ENCODE data around the gene EPAS1. TPM values are rescaled to one million over a fixed set of nuclear protein-coding genes. Genes with fewer than 3 reads are reported as not detected.
A peak's percentile ranks its signal among the peaks of the same experiment; 100 is the strongest.

The EPAS1 gene
- total and polyA plus RNA-seq, 2 experiments from 2014 or later = 47.5 to 73.8 TPM

GRCh38 chr2:46305187-46305586, 8.0 kb downstream of the EPAS1 start:
- no peak overlapping the region for H3K27ac ChIP-seq
- H3K9ac ChIP-seq = no peak overlapping the region
- peaks cover 98% of the 10 kb centered on the region for H3K79me2 ChIP-seq (ENCODE audit: insufficient read depth)
- 98 to 100% methylated on average over 3 of the region's 3 CpGs for WGBS, 2 experiments (ENCODE audit: low coverage in 1 of 2, low lambda C conversion rate in 2 of 2, missing lambda C conversion rate in 2 of 2)
- no peaks in the 10 kb centered on the region for H3K36me3 ChIP-seq (ENCODE audit: low read depth)
- TF ChIP-seq EZH2 (IDR thresholded peaks at IDR 0.05; ENCODE audit: insufficient read depth, poor library complexity, severe bottlenecking) = no peak
- TF ChIP-seq EZH2phosphoT487 (IDR thresholded peaks at IDR 0.05; ENCODE audit: insufficient read depth, low read depth) = no peak
- H3K4me1 ChIP-seq (ENCODE audit: insufficient read depth) = peaks cover 33% of the 10 kb centered on the region
- in situ Hi-C loops (cut with MboI) = no loop called here
- no peak overlapping the region for H3K4me2 ChIP-seq (ENCODE audit: unreplicated experiment)
- no peaks in the 10 kb centered on the region for H3K9me3 ChIP-seq (ENCODE audit: low read depth)
- H3K4me3 ChIP-seq = no peak overlapping the region
- no peak overlapping the region for H2AFZ ChIP-seq
- DNase-seq = no peak
- H3F3A ChIP-seq (ENCODE audit: insufficient read depth) = peaks cover 13% of the 10 kb centered on the region
- no peaks in the 10 kb centered on the region for H4K20me1 ChIP-seq (ENCODE audit: insufficient read depth)
- H3K9me2 ChIP-seq (ENCODE audit: insufficient read depth) = no peaks in the 10 kb centered on the region
- H3K27me3 ChIP-seq (replicated peaks; ENCODE audit: insufficient read depth) = no peaks in the 10 kb centered on the region

GRCh38 chr2:46305767-46306166, 8.6 kb downstream of the EPAS1 start:
- in situ Hi-C loops (cut with MboI) = no loop called here

GRCh38 chr2:46306330-46306751, 9.1 kb downstream of the EPAS1 start:
- peak; percentile 57 for DNase-seq
- peak overlapping the region; percentile 5; the same call in 1 of the 2 replicates for H3K9ac ChIP-seq
- peaks cover 96% of the 10 kb centered on the region for H3K79me2 ChIP-seq (ENCODE audit: insufficient read depth)
- H3K36me3 ChIP-seq (ENCODE audit: low read depth) = no peaks in the 10 kb centered on the region
- no peaks in the 10 kb centered on the region for H4K20me1 ChIP-seq (ENCODE audit: insufficient read depth)
- H3K4me1 ChIP-seq (ENCODE audit: insufficient read depth) = peaks cover 39% of the 10 kb centered on the region
- no peaks in the 10 kb centered on the region for H3K9me2 ChIP-seq (ENCODE audit: insufficient read depth)
- H2AFZ ChIP-seq = no peak overlapping the region
- H3F3A ChIP-seq (ENCODE audit: insufficient read depth) = peaks cover 18% of the 10 kb centered on the region
- H3K4me3 ChIP-seq = no peak overlapping the region
- 29 to 43% methylated on average over 2 of the region's 2 CpGs for WGBS, 2 experiments (ENCODE audit: low coverage in 1 of 2, low lambda C conversion rate in 2 of 2, missing lambda C conversion rate in 2 of 2)
- TF ChIP-seq EZH2 (IDR thresholded peaks at IDR 0.05; ENCODE audit: insufficient read depth, poor library complexity, severe bottlenecking) (no peak), EZH2phosphoT487 (IDR thresholded peaks at IDR 0.05; ENCODE audit: insufficient read depth, low read depth) (no peak)
- H3K27ac ChIP-seq = peak overlapping the region; percentile 34
- H3K9me3 ChIP-seq (ENCODE audit: low read depth) = no peaks in the 10 kb centered on the region
- in situ Hi-C loops (cut with MboI) = no loop called here
- H3K27me3 ChIP-seq (replicated peaks; ENCODE audit: insufficient read depth) = no peaks in the 10 kb centered on the region
- H3K4me2 ChIP-seq (ENCODE audit: unreplicated experiment) = peak overlapping the region; percentile 0

More at GRCh38 chr2:46305767-46306166, 8.6 kb downstream of the EPAS1 start:
- Histone ChIP-seq H3K4me3 (no peak overlapping the region), H3K27me3 (replicated peaks; ENCODE audit: insufficient read depth) (no peaks in the 10 kb centered on the region), H4K20me1 (ENCODE audit: insufficient read depth) (no peaks in the 10 kb centered on the region), H2AFZ (no peak overlapping the region), H3K4me2 (ENCODE audit: unreplicated experiment) (no peak overlapping the region), H3K9me3 (ENCODE audit: low read depth) (no peaks in the 10 kb centered on the region), H3F3A (ENCODE audit: insufficient read depth) (peaks cover 18% of the 10 kb centered on the region), H3K4me1 (ENCODE audit: insufficient read depth) (peaks cover 33% of the 10 kb centered on the region), H3K27ac (peak overlapping the region; percentile 34), H3K79me2 (ENCODE audit: insufficient read depth) (peaks cover 98% of the 10 kb centered on the region), H3K36me3 (ENCODE audit: low read depth) (no peaks in the 10 kb centered on the region), H3K9me2 (ENCODE audit: insufficient read depth) (no peaks in the 10 kb centered on the region), H3K9ac (no peak overlapping the region)
- DNase-seq = no peak
- no peak for TF ChIP-seq EZH2 (IDR thresholded peaks at IDR 0.05; ENCODE audit: insufficient read depth, poor library complexity, severe bottlenecking)
- TF ChIP-seq EZH2phosphoT487 (IDR thresholded peaks at IDR 0.05; ENCODE audit: insufficient read depth, low read depth) = no peak
- 94 to 96% methylated on average over 4 of the region's 4 CpGs for WGBS, 2 experiments (ENCODE audit: low coverage in 1 of 2, low lambda C conversion rate in 2 of 2, missing lambda C conversion rate in 2 of 2)

- H3K9me3 ChIP-seq (ENCODE audit: low read depth) = no peaks in the 10 kb centered on the region
- no peak for TF ChIP-seq EZH2phosphoT487 (IDR thresholded peaks at IDR 0.05; ENCODE audit: insufficient read depth, low read depth)
- TF ChIP-seq EZH2 (IDR thresholded peaks at IDR 0.05; ENCODE audit: insufficient read depth, poor library complexity, severe bottlenecking) = no peak
- H2AFZ ChIP-seq = no peak overlapping the region
- H3K27ac ChIP-seq = peak overlapping the region; percentile 34
- H3K27me3 ChIP-seq (replicated peaks; ENCODE audit: insufficient read depth) = no peaks in the 10 kb centered on the region
- H3K4me3 ChIP-seq = no peak overlapping the region
- H3K4me1 ChIP-seq (ENCODE audit: insufficient read depth) = peaks cover 45% of the 10 kb centered on the region
- H3K79me2 ChIP-seq (ENCODE audit: insufficient read depth) = peaks cover 96% of the 10 kb centered on the region
- peaks cover 24% of the 10 kb centered on the region for H3F3A ChIP-seq (ENCODE audit: insufficient read depth)
- H3K9ac ChIP-seq = peak overlapping the region; percentile 5; the same call in 1 of the 2 replicates
- DNase-seq = no peak
- H3K36me3 ChIP-seq (ENCODE audit: low read depth) = no peaks in the 10 kb centered on the region
- WGBS, 2 experiments (ENCODE audit: low coverage in 1 of 2, low lambda C conversion rate in 2 of 2, missing lambda C conversion rate in 2 of 2) = 90 to 93% methylated on average over 8 of the region's 8 CpGs
- H3K4me2 ChIP-seq (ENCODE audit: unreplicated experiment) = no peak overlapping the region
- H3K9me2 ChIP-seq (ENCODE audit: insufficient read depth) = no peaks in the 10 kb centered on the region
- in situ Hi-C loops (cut with MboI) = no loop called here
- H4K20me1 ChIP-seq (ENCODE audit: insufficient read depth) = no peaks in the 10 kb centered on the region
Measured at GRCh38 chr2:46306988-46307655, 9.9 kb downstream of the EPAS1 start.
